ENCODE data around the gene CCDC149.

The CCDC149 gene

DNA sequence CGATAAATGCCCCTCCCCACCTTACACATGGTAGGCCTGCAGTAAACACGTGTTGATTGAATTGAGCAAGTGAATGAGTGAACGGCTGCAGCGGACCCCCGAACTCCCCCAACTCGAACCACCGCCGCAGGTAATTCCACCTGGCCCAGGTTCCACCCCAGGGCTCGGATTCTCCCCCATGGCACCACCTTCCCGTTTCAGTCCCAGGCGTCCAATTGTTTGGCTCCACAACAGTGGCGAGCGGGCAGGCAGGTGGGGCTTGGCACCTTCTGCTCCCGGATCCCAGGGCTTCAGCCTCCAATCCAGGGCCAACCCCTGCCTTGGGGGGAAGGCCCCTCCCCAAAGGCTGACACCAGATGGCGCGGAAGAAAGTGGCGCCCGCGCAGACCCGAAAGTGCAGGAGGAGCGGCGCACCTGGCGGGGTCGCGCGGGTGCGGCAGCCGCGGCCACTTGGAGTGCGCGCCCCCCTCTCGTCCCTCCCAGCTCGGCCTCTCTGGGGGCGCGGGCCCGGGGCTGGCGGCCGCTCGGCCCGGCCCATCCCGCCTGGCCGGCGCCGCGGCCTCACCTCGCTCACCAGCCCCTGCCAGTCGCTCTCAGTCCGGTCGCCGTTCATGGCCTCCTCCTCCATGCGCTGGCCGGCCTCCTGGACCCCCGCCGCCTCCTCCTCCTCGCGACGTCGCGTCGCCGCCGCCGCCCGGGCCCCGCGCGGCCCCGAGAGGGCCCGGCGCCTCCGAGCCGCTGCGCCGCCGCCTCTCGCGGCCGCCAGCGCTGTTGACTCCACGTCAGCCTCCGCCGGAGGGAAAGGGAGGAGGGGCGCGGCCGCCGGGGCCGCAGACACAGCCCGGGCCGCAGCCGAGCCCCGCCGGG, at the start of gene CCDC149:
Gene CCDC149, minus strand, starts transcription at position 791 of the 867 bp plus-strand sequence. Its CDS starts 178 bp downstream, at position 613.
- in situ Hi-C loops (cut with HindIII; ENCODE audit: low sequenced_read_pairs), result no loop called here

- in situ Hi-C loops (cut with HindIII; ENCODE audit: low sequenced_read_pairs), result no loop called here
Observed at GRCh38 chr4:24957886-24958285, 45.0 kb upstream of the CCDC149 start.

GRCh38 chr4:24956763-24957162, 43.9 kb upstream of the CCDC149 start:
- in situ Hi-C loops (cut with HindIII; ENCODE audit: low sequenced_read_pairs), result no loop called here

DNA sequence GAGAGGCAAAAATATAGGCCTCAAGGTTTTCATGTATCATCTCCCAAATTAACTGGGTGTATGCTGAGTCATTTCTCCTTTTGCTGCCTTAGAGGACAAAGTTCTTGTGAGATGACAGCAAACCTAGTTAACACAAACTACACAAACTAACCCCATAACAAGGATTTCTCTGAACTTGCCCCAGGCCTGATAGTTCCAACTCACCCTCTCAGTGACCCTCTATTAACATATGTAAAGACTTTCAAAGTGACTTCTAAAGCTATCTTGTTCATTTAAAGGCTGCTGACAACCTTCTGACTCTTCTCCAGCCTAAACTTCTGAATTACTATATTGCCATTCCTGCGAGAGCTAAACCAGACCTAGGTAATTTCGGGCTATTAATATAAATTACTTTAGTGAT, 43.2 kb upstream of the CCDC149 start:
- in situ Hi-C loops (cut with HindIII; ENCODE audit: low sequenced_read_pairs), result no loop called here

GRCh38 chr4:24952667-24953066, 39.8 kb upstream of the CCDC149 start:
- in situ Hi-C loops (cut with HindIII; ENCODE audit: low sequenced_read_pairs), result no loop called here

DNA sequence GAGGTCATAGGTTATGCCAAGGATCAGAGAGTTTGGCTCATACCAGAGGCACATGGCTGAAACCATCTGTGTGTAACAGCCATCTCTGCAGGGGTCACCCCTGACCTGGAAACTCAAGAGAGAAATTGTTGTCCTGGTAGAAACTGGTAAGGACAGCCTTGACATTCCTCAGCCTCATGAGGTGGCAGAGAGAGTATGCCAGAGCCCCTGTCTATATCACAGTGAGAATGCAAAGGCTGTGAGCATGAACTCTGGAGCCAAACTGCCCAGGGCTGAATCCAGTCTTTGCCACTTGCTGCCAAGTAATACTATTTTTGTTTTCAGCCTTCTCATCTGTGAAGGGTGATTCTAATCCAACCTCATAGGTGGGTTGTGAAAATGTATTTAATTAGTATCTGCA, 37.1 kb upstream of the CCDC149 start:
- in situ Hi-C loops (cut with HindIII; ENCODE audit: low sequenced_read_pairs), result no loop called here

GRCh38 chr4:24937917-24938281, 25.1 kb upstream of the CCDC149 start:
- in situ Hi-C loops (cut with HindIII; ENCODE audit: low sequenced_read_pairs), result loop anchor here (5.0 kb wide), 1 partner anchor 71 kb away; no protein-coding TSS in a partner anchor

GRCh38 chr4:24937176-24937916, 24.5 kb upstream of the CCDC149 start:
- in situ Hi-C loops (cut with HindIII; ENCODE audit: low sequenced_read_pairs), result loop anchor here (5.0 kb wide), 1 partner anchor 70 kb away; no protein-coding TSS in a partner anchor

DNA sequence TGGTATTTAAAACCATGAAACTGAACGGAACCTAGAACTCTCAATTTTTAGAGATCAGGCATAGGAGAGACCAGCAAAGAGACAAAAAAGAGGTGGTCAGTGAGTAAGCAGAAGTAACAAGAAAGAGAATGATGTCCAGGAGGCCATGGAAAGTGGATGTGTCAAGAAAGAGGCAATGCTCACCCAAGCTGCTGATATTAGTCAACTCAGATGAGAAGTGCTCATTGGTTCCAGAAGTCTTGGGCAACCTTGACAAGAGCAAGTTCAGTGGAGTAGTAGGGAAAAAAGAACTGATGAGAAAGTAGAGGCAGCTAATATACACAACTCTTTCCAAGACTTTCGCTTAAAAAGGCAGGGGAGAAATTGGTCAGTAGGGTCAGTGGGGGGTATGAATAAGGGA, 23.0 kb upstream of the CCDC149 start:
- in situ Hi-C loops (cut with HindIII; ENCODE audit: low sequenced_read_pairs), result loop anchor here (5.0 kb wide), 1 partner anchor 69 kb away; no protein-coding TSS in a partner anchor

GRCh38 chr4:24934311-24934710, 21.5 kb upstream of the CCDC149 start:
- in situ Hi-C loops (cut with HindIII; ENCODE audit: low sequenced_read_pairs), result no loop called here

DNA sequence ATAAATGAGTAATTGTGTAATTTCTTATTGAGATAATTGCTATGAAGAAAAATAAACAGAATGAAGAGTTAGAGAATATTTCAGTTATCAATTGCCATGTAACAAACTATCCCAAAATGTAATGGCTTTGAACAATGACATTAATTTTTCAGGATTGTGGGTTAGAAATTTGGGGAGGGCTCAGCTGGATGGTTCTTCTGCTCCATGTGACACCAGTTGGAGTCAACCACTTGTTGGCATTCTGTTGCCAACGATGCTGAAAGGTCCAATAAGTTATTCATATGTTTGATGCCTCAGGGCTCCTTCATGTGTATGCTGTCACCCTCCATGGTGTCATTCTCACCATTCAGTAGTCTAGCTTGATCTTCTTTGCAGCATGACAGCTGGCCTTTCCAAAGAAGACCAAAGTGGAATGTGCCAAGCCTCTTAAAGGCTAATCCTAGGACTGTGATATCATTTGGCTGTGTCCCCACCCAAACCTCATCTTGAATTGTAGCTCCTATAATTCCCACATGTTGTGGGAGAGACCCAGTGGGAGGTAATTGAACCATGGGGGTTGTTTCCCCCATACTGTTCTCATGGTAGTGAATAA, 20.9 kb upstream of the CCDC149 start:
- in situ Hi-C loops (cut with HindIII; ENCODE audit: low sequenced_read_pairs), result no loop called here

- in situ Hi-C loops (cut with HindIII; ENCODE audit: low sequenced_read_pairs), result no loop called here
Observed at GRCh38 chr4:24932515-24933225, 19.8 kb upstream of the CCDC149 start.

- in situ Hi-C loops (cut with HindIII; ENCODE audit: low sequenced_read_pairs), result no loop called here
Observed at GRCh38 chr4:24930151-24930550, 17.3 kb upstream of the CCDC149 start.

GRCh38 chr4:24928708-24929107, 15.9 kb upstream of the CCDC149 start:
- in situ Hi-C loops (cut with HindIII; ENCODE audit: low sequenced_read_pairs), result no loop called here

DNA sequence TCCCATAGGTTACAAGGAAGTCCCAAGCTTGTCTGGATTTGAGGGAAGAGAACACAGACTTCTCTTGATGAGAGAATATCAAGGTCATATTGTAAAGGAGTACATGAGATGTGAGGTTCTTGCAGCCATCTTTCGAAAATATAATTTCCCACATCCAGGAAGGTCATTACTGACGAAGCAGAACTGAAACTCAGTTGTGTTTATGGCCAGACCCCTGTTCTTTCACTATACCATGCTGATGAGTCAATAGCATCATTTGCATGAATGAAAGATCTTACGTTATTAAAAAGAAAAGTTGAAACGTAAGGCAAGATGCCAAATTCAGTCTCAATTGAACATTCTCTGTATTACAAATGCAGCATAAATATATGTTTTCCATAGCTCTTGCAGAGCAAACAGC, 14.2 kb upstream of the CCDC149 start:
- in situ Hi-C loops (cut with HindIII; ENCODE audit: low sequenced_read_pairs), result no loop called here

DNA sequence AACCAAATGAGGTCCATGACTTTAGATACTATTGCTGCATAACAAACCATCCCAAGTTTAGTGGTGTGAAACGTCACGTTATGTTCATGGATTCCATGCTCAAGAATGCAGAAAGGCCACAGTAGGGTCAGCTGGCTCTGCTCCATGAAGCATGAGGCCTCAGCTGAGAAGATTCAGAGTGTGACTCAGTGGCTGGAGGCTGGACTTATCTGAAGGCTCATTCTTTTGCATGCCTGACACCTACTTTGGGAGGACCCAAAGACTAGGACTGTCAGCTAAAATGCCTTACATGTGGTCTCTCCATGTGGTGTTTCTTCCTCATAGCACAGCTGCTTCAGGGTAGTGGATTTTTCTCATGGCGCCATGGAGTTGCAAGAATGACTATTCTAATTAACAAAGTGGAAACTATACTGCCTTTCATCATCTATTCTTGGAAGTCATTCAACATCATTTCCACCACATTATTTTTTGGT, 11.5 kb upstream of the CCDC149 start:
- in situ Hi-C loops (cut with HindIII; ENCODE audit: low sequenced_read_pairs), result loop anchor here (5.0 kb wide), 1 partner anchor 48 kb away; no protein-coding TSS in a partner anchor

DNA sequence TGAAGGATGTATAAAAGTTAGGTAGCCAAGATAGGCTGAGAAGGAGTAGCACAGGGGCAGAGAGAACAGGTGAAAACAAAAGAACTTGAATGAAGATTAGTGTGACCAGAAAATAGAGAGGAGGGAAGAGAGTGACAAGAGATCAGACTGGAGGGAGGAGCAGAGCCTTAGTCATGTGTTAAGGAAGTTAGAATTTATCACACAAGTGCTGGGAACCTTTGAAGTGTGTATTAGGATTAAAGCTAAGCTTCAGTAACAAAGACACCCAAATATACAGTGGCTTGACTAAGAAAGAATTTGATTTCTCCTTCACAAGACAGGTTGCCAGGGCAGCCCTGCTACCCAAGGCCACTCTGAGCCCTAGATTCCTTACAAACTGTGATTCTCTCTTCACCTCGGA, 10.7 kb upstream of the CCDC149 start:
- in situ Hi-C loops (cut with HindIII; ENCODE audit: low sequenced_read_pairs), result loop anchor here (5.0 kb wide), 1 partner anchor 49 kb away; no protein-coding TSS in a partner anchor

GRCh38 chr4:24923002-24923401, 10.2 kb upstream of the CCDC149 start:
- in situ Hi-C loops (cut with HindIII; ENCODE audit: low sequenced_read_pairs), result loop anchor here (5.0 kb wide), 1 partner anchor 49 kb away; no protein-coding TSS in a partner anchor

GRCh38 chr4:24922416-24922815, 9.6 kb upstream of the CCDC149 start:
- in situ Hi-C loops (cut with HindIII; ENCODE audit: low sequenced_read_pairs), result loop anchor here (5.0 kb wide), 1 partner anchor 50 kb away; no protein-coding TSS in a partner anchor

- in situ Hi-C loops (cut with HindIII; ENCODE audit: low sequenced_read_pairs), result loop anchor here (5.0 kb wide), 1 partner anchor 51 kb away; no protein-coding TSS in a partner anchor
Observed at GRCh38 chr4:24921491-24921890, 8.6 kb upstream of the CCDC149 start.

All from endothelial cell of hepatic sinusoid (primary cell).